Mesothelial cell of epicardium (in vitro differentiated cells): ENCODE results near the gene NARS2. TPM values are rescaled to one million over a fixed set of nuclear protein-coding genes. Genes with fewer than 3 reads are reported as not detected.
"Not testable (repeated sequence)": the region's sequence is repeated elsewhere in the genome, so short reads cannot be mapped to it uniquely, and the experiment has no call there.

Experiments used
- DNase-seq, 2 experiments: peaks; one replicate each; pipeline ENCODE4 v3.0.0; 2021; ENCODE audit warnings: low spot score in 2 of 2; ENCODE audit not compliant: unreplicated experiment in 2 of 2
- H3K27ac Mint-ChIP-seq: 2 replicates; pipeline ENCODE4 v1.8.0; 2021; ENCODE audit warnings: mixed read lengths
- H3K27me3 Mint-ChIP-seq: 2 replicates; pipeline ENCODE4 v1.8.0; 2021; ENCODE audit warnings: low read depth, mixed read lengths
- H3K36me3 Mint-ChIP-seq: 2 replicates; pipeline ENCODE4 v1.8.0; 2021; ENCODE audit warnings: mixed read lengths
- H3K4me1 Mint-ChIP-seq: 2 replicates; pipeline ENCODE4 v1.8.0; 2021; ENCODE audit warnings: mixed read lengths
- H3K4me3 Mint-ChIP-seq: 2 replicates; pipeline ENCODE4 v1.8.0; 2021; ENCODE audit warnings: mild to moderate bottlenecking, moderate library complexity, mixed read lengths
- H3K9me3 Mint-ChIP-seq: 2 replicates; pipeline ENCODE4 v1.8.0; 2021; ENCODE audit warnings: mixed read lengths
- CTCF ChIP-seq: fragments of 200-600 bp; sonication (generic); IDR thresholded peaks from one replicate; pipeline ENCODE4 v1.5.0; 2021; ENCODE audit warnings: antibody characterized with exemption; ENCODE audit not compliant: unreplicated experiment
- total RNA-seq: library from RNA; stranded (reverse); gene quantifications from 3 replicates; pipeline ENCODE4 v1.2.1, GENCODE V29; 2021

Gene NARS2
- total RNA-seq, 1 donor from 2014 or later = 23.1 TPM

DNA sequence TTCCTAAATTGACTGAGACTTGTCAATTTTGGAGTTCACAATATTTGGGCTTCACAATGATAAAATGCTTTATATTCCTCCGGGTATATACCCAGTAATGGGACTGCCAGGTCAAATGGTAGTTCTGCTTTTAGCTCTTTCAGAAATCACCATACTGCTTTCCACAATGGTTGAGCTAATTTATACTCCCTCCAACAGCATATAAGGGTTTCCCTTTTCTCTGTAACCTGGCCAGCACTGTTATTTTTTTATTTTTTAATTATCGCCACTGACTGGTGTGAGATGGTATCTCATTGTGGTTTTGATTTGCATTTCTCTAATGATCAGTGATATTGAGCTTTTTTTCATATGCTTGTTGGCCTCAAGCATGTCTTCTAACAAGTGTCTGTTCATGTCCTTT is 21.8 kb downstream of the NARS2 start:
- H3K27me3 Mint-ChIP-seq = no peaks in the 10 kb centered on the region
- H3K4me3 Mint-ChIP-seq = no peak overlapping the region
- no peak overlapping the region for H3K27ac Mint-ChIP-seq
- H3K36me3 Mint-ChIP-seq = peaks cover 49% of the 10 kb centered on the region
- H3K9me3 Mint-ChIP-seq = peaks cover 12% of the 10 kb centered on the region
- TF ChIP-seq CTCF = no peak
- peaks cover 9% of the 10 kb centered on the region for H3K4me1 Mint-ChIP-seq
- DNase-seq = no peak

GRCh38 chr11:78552139-78552538 is 22.5 kb downstream of the NARS2 start:
- not testable (repeated sequence) for H3K27me3 Mint-ChIP-seq, H3K27ac Mint-ChIP-seq, H3K4me3 Mint-ChIP-seq, H3K4me1 Mint-ChIP-seq, DNase-seq
- H3K9me3 Mint-ChIP-seq = peaks cover 12% of the 10 kb centered on the region
- H3K36me3 Mint-ChIP-seq = peaks cover 47% of the 10 kb centered on the region

GRCh38 chr11:78551066-78551465 is 23.6 kb downstream of the NARS2 start:
- Mint-ChIP-seq H3K27ac (no peak overlapping the region), H3K36me3 (peaks cover 44% of the 10 kb centered on the region), H3K4me1 (no peaks in the 10 kb centered on the region), H3K4me3 (no peak overlapping the region), H3K9me3 (peaks cover 12% of the 10 kb centered on the region), H3K27me3 (no peaks in the 10 kb centered on the region)
- no peak for DNase-seq
- TF ChIP-seq CTCF = no peak

- Mint-ChIP-seq H3K36me3 (peaks cover 38% of the 10 kb centered on the region), H3K4me3 (no peak overlapping the region), H3K27ac (no peak overlapping the region), H3K4me1 (no peaks in the 10 kb centered on the region), H3K27me3 (no peaks in the 10 kb centered on the region), H3K9me3 (peaks cover 12% of the 10 kb centered on the region)
- TF ChIP-seq CTCF = no peak
- DNase-seq = no peak
Measured at GRCh38 chr11:78549624-78550409, 24.8 kb downstream of the NARS2 start.

DNA sequence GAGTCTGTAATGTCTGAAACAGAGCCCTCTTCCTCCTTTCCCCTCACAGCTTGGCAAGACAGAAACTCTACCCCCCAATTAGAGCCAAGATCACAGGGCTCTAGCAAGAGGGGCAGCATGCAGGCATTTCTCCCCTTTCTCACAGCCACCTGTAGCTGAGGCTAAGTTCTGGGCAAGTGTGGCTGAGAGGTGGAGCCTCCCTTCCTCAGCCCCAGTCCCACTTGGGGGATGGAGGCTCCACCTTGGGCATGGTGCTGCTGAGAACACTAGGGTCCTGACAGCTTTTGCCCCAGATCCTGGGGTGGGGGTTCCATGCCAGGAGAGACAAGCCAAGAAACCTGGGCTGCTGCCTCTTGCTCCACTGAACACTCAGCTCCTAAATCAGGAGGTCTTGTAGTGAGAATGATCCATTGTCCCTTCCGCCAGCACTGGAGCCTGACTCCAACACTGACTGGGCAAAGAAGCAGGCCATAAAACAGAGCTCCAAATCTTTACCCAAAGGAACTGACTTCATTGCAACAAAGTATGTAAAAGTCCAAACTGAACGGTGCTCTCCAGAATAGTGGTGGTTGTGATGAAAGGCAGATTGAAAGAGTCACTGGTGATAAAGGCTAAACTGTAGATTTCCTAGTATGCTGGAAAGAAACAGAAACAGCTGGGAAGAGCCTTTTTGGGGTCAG is 25.6 kb downstream of the NARS2 start:
- Mint-ChIP-seq H3K4me1 (no peaks in the 10 kb centered on the region), H3K9me3 (peaks cover 13% of the 10 kb centered on the region), H3K27ac (no peak overlapping the region), H3K4me3 (no peak overlapping the region), H3K27me3 (no peaks in the 10 kb centered on the region), H3K36me3 (peaks cover 32% of the 10 kb centered on the region)
- no peak for TF ChIP-seq CTCF
- DNase-seq = no peak
